ENCODE data around the gene STAB2.

Gene STAB2

DNA sequence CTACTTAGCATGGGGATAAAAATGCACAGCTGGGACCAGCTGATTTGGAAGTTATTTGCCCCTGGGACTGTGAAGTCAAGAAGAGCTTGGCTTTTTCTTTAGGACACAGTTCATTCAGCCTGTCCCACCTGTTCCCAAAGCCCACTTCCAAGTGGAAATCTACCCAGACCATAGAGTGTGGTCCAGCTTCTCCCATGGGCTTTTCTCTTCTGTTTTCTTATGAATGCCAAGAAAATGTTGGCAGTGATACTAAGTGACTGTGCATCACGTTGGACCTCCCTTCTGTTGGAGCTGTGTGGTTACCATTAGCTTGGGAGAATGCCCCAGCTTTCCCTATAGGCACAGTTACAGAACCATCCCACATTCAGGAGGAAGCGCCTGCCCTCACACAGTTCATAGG lies 164.5 kb downstream of the STAB2 start:
- no peak for DNase-seq

DNA sequence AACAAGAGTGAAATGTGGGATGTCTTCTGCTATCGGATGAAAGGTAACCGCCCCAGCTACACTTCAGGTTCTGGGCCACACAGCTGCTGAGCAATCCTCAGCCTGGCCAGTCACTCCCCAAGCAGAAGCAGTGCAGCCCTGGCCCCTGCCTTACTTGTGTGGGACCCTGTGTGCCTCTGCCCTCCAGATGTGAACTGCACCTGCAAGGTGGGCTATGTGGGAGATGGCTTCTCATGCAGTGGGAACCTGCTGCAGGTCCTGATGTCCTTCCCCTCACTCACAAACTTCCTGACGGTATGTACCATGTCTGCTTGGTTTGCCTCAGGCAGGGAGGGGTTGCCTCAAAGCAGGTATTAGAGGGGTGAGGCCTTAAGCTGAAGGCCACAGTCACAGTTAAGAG lies 168.4 kb downstream of the STAB2 start:
- DNase-seq: no peak

DNA sequence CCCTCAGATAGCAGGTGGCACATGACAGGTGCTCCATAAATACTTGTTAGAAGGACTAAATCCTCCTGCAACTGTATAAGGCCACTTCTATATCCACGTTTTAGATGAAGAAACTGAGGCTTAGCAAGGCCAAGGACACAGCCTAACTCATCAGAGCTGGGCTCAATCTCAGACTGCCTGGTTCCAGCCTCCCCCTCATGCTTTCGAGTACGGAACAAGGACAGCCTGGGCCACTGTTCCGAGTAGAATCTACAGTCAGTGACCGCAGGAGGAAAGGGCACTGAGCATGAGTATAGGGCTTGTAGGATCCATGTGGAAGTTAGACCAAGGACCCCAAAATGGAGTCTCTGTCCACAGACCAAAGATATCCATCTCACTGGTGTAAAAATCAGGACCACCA lies 169.4 kb downstream of the STAB2 start:
- no peak for DNase-seq

DNA sequence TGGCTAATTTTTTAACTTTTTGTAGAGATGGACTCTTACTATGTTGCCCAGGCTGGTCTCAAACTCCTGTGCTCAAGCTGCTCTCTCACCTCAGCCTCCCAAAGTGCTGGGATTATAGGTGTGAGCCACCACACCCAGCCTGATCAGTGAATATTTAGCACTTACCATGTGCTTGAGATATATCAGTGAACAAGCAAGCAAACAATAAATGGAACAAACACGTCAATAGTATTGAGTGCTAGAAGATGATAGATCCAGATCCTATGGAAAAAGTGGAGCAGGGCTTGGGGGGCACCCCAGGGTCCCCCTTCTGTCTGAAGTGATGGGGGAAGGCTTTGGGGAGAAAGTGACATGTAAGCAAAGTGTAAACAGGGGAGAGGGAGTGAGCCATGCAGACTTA lies 170.2 kb downstream of the STAB2 start:
- DNase-seq: no peak

DNA sequence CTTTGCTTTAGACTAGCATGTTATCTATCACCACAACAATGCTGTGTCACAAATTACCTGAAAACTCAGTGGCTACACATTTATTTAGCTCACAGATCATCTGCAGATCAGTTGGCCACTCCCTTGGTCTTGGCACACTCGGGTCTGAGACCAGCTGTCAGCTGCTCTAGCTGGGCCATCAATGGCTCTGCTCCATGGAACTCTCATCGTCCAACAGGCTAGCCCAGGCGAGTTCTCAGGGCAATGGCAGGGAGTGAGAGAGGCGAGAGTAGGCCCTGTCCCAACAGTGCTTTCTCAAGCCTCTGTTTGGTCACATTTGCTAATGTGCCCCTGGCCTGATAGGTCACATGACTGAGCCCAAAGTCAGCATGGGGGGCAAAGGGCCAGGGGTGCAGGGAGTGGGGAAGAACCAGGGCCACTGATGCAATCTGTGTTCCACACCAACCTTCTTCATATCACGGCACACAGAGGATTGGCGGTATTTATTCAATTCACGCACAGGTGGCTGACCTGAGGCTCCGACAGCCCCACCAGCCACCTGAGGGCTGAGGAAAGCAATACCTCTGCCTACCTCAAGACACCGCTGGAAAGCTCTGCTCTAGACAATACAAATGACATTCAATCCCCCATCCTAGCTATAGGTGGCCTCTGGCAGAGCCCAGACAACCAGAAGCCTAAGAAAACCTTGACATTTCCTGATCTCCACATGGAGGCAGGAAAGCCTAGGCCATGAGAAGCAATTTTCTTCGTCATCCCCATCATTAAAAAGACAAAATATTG lies 171.4 kb downstream of the STAB2 start:
- no peak for DNase-seq

DNA sequence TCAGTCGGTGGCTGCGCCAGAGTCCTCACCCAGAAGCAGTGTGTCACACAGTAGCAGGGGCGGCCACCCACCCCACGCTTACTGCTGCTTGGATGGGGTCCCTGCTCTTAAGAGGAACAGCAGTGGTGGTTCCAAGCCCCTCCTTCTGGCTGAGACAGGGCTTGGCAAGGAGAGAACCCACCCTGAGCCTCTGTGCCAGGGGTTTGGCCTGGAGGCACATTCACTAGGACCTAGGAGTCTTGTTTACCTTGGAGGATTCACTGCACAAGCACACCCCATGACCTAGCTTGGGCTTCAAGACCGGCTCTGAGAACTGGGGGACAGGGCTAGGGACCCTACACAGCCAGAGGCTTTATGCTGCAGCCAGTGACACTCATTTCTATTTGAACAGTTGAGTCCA lies 175.4 kb downstream of the STAB2 start:
- no peak for DNase-seq

DNA sequence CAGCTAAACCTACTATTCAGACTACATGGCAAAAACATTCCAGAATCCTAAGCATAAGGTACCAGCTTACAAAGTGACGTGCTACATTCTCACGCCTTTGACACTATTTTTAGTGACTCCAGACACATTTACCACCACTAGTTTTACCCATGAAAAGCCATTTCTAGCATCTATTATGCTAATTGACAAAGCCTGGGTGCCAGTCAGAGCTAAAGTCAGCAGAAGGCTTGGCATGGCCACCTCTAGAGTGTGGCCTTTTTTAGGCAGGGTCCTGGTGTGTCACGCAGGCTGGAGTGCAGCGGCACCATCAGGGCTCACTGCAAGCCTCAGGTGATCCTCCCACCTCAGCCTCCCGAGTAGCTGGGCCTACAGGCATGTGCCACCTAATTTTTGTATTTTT lies 178.2 kb downstream of the STAB2 start:
- DNase-seq: no peak

DNA sequence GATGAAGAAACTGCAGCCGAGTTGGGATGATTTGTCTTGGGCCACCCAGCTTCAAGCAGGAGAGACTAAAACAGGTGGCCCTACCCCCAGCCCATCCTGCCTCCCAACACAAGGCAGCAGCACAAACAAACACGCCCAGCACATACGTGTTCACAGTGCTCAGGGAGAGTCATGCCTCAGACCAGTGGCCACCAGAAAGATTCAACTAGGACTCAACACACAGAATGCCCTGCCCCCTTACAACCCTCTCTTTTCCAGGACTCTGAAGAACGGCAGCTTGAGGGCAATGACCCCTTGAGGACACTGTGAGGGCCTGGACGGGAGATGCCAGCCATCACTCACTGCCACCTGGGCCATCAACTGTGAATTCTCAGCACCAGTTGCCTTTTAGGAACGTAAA lies 179.0 kb downstream of the STAB2 start:
- no peak for DNase-seq

DNA sequence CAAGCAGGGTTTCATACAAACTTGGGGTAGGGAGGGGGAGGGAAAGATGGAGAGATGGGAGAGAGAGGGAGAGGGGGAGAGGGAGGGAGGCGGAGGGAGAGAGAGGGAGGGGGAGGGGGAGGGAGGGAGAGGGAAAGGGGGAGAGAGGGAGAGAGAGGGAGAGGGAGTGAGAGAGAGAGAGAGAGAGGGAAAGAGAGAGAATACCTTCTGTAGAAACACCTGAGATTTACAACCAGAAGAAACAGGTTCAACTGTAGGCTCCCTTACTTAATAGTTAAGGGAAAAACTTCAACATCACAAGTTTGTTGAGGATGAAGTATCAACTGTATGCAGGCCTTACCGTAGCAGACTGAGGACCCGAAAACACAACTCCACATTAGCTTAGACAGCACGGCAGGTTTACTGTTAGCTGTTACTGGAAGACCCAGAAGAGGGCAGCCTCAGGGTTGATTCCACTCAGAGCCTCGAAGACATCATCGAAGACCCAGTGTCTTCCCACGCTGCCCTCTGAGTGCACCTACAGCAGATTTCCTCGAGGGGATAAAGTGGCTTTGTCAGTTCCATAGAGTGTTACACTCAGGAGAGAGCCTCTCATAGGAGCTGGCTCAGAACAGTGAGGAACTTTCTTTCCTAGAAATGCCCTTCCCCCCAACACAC lies 181.5 kb downstream of the STAB2 start:
- no peak for DNase-seq

DNA sequence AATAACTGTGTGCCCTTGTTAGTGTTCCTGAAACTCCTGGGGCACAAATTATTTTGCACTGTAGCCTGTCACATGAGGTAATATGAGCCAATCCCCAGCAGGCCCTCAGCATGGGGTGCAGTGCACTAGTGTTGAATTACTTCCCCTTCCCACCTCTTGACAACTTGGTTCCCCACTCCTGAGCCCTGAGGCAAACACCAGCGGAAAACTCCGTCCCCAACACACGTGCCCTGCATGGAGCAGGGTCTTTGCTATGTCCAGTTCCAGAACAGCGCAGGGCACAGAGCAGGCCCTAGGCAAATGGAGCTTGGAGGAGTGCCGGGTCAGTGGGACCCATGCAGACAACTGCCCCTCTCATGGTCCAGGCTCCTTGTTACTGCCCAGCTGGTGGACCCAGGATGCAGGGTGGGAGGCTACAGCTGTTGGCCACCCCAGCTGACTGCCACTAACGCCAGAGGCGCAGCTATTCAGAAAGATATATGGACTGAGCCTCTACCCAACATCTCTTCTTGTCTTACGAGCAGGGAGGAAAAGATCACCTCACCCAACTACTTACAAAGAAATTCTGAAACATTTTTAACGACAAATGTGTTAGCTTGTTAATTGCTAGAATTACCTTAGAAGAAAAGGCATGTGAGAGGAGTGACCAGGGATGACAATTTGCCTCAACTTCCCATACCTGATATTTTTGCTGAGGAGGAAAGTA lies 182.3 kb downstream of the STAB2 start:
- no peak for DNase-seq

DNA sequence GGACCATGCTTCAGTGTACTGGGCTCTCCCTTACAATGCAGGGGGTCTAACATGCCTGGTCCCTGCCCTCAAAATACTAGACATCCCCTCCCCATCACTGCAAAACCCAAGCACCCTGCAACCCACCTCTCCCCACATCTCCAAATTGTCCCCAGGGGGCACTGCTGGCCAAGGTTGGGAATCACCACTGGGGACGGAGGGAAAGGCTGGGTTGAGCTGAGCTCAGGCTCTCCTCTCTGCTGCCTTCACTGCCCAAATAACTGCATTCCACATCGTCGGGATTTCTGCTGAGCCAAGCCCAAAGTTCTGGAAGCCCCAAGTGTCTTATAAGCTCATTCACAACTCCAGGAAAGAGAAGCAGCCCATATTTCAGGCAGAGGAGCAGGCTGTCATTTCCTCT lies 184.4 kb downstream of the STAB2 start:
- DNase-seq: no peak

DNA sequence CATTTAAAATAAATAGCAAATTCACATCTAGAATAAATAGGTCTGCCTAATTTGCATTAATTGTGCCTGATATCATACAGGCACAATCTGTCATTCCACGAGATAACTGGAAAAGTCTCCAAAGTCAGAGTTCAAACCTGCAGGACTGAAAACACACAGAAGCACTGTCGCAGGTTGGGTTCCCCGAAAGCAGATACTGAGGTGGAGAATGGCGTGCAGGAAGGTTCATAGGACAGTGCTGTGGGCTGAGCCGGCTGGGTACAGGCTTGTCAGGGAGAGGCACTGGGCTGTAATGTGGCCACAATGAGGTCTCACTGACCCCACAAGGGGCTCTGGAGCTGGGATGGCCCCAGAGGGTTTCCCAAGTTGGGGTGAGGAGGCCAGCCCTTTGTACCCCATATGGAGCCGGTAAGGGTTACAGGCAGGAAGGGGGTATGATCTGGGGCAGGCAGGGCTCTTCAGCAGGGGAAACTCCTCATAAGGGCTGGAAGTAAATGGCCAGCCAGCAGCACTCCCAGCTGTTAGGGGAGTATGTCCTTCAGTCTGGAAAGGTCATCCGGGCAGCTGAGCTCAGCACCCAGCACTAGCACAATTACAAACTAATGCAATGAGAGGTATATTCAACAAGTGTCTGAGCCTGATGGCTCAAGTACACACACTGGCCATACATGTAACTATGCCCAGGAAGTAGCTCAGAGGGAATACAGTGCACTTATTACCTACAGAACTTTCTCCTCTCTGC lies 185.5 kb downstream of the STAB2 start:
- DNase-seq: no peak

DNA sequence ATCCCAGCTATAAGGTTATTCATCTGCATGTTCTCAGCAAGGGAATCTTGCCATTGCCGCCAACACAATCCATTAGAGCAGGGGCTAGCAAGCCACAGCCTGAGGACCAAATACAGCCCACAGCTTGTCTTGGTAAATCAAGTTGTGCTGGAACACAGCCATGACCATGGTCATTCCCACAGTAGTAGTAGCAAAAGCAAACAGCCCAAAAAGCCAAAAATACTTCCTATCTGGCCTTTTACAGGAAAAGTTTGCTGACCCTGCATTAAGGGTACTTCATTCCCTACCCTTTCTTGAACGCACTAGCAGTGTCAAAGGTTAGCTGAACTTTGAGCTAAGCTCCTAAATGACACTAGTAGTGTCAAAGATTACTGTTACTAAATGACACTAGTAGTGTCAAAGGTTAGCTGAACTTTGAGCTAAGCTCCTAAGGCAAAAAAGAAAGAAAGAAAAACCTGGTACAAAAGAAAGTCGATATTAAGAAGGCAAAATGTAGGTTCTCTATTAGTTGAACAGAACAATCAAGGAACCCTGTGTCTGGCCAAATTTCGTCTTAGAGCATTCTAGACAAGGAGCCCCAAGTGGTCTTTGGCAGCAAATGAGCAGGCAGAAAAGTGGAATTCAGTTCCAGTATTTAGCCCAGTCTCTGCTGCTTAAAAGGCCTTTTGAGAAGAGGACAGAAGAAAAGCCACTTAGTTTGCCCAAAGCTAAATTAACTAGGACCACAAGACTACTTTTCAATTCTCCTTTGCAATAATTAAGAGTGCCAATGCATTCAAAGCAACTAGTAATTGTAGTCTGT lies 186.2 kb downstream of the STAB2 start:
- DNase-seq: no peak

DNA sequence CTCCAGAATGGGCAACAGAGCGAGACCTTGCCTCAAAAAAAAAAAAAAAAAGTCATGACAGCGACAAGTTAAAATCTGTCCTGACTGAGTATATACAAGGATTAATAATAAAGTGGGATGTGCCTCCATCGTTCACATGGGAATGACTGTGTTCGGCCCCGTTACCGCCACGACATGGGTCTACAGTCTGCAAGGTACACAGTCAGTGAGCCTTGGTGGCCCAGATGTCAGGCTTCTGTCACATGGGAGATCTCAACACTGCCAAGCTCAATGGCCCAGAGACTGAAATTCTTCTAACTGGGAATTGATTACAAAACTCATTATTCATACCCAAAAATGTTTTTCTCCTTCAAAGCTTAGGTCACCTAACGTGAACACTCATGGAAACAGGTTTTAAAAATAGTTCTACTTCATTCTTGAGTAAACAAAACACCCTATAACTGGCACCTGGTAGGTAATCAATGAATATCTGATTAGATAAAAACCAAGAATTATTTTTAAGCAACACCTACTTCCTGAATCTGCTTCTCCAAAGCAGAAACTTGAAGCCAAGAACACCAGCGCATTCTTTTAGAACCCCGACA lies 188.0 kb downstream of the STAB2 start:
- no peak for DNase-seq

DNA sequence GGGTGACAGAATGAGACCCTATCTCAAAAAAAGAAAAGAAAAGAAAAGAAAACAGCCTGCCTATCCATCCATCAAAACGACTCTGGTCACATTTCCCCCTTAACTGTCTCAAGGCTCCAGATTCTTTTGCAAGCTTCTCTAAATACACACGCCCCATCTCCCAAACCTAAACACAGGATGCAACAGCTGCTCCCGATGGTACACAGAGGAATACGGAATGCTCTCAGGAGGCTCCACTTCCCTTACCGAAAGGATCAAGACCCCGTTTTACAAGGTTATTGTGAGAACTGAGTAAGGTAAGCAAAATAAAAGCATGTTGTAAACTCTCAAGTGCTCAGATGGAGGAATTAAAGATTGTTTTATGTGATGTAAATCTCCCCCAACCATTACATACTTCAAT lies 191.7 kb downstream of the STAB2 start:
- no peak for DNase-seq

DNA sequence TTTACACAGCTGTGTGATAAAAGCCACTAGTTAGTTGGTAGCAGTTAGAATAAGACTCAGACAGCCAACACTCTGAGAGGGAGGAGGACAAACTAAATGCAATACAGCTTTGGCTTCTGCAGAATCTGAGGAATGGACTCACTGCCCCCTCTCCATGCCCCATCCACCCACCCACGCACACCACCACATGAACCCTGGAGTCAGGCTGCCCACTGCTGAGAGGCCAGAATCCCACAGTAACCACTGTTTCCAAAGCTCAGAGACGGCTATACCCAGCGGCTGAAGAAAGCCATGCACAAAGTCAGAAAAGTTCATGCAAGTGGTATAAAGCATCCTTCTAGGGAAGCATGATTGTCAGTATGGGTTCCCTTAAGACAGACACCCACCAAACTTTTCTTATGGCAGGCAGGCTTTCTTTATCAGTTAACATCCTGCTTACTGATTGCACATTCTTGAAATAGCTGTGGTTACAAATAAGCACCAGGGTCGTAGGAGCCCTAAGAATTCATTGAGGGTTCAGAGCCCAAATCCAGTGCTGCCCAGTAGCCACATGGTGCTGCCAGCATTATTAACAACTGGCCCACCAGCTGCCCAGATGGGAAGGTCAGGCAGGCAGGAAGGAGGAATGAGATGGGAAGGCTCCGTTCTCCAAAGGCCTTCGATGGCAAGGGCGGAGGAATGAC lies 192.5 kb downstream of the STAB2 start:
- no peak for DNase-seq

DNA sequence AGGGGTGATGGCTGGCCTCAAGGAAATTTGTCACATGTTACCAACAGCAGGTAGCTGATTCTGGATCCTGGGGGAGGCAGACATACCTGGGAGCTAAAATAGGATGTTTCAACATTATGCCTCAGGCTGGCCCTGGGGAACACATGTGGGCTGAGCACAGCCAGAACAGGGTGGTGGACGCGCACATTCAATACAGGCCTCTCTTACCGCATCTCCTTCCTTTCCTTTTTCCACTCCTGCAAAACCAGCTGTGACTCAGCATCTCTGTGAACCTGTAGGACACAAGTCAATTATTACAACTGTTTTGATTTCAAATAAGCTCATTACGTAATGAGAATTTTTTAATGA lies 193.0 kb downstream of the STAB2 start:
- no peak for DNase-seq

DNA sequence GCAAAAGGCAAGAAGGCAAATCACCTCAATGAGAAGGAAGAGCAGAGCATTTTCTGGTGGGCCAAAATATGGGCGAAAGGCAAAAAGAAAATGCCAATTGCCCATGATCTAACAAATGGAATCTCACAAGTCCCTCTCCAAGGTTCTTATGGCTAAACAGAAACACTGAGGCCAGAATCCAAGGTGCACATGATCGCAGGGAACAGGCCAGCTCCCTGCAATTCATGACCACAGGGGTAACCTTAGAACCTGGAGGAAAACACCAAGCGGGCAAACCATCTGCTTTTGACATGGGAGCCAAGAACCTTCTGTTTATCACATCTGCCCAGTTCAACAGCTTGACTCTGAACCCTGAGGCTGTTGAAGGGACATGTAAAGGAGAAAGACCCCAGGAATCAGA lies 193.9 kb downstream of the STAB2 start:
- no peak for DNase-seq

DNA sequence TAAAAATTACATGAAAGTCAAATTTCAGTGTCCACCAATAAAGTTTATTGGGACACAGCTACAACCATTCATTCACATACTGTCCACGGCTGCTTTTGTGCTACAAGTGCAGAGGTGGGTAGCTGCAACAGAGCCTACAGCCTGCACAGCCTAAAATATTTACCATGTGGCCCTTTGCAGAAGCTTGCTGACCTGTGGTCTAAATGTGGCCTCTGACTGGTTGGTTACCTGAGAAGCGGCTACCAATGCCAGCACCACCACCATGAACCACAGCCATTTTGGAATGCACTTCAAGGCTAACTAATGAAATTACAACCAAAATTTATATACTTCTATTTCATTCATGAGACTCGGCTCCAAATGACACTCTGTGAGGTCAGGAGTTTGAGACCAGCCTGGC lies 195.3 kb downstream of the STAB2 start:
- no peak for DNase-seq

DNA sequence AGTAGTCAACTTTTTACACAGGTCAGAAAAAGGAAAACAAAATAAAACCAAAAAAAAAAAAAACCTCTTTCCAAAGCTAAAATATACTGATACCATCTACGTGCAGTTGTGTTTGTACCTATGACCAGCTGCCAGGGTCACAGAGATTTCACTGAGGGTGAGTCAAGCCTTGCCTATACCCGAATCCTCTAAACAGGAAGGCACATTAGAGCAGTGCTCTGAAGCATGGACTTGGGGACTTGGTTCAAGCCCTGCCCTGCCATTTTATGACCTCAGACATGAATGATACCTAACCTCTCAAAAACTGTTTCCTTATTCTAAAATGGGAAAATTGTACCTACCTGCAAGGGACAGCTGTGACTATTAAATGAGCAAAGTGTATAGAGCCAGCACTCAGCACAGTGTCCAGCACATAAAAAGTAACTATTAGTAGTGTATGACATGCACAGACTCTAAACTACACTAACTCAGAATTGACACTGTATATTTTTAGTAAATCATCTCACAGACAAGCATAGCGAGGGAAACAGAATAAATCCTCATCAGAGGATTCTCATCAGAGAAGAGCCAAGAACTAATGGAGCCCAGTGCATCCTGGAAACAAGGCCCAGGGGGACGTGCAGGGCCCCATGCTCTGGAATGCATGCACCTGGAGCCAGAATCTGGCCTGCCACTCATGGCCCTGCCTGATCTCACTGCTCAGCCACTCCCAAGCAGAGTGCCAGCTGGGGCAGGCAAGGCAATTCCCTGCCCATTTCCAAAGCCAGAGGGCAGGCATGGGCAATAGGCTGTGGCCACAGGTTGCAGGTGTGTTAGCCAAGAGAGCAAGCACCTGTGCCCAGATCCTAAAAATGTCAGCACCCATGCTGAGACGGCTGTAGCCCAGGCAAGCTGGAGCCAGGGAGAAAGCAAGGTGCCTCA lies 196.9 kb downstream of the STAB2 start:
- DNase-seq: no peak
